ENCODE results near the gene CPSF3.

CPSF3 gene

GRCh38 chr2:9473985-9474360 is 50.5 kb downstream of the CPSF3 start:
- Histone ChIP-seq H3K9ac (ENCODE audit: low read depth, low read length, poor library complexity, severe bottlenecking) (peak overlapping the region; percentile 73), H3F3A (ENCODE audit: low read depth) (no peaks in the 10 kb centered on the region), H3K9me3 (ENCODE audit: insufficient read depth, low read depth, low read length) (no peaks in the 10 kb centered on the region), H3K4me2 (ENCODE audit: low read depth, low read length, poor library complexity, severe bottlenecking) (peak overlapping the region; percentile 65), H3K4me1 (ENCODE audit: insufficient read depth, low read length, poor library complexity, severe bottlenecking) (peaks cover 25% of the 10 kb centered on the region), H2AFZ (ENCODE audit: low read length) (peak overlapping the region; percentile 98), H3K27me3 (ENCODE audit: insufficient read depth, low read length, poor library complexity, severe bottlenecking) (no peaks in the 10 kb centered on the region), H3K4me3 (ENCODE audit: low read length, poor library complexity, severe bottlenecking) (peak overlapping the region; percentile 73), H4K20me1 (ENCODE audit: insufficient read depth, low read length, poor library complexity, severe bottlenecking) (peaks cover 5% of the 10 kb centered on the region), H3K79me2 (ENCODE audit: insufficient read depth, low read length) (peaks cover 18% of the 10 kb centered on the region; the same call in 1 of the 2 replicates), H3K9me2 (replicated peaks; ENCODE audit: low read depth, low read length) (no peaks in the 10 kb centered on the region), H3K36me3 (ENCODE audit: insufficient read depth, low read length) (peaks cover 13% of the 10 kb centered on the region; the same call in 1 of the 2 replicates)
- TF ChIP-seq EZH2phosphoT487 (IDR thresholded peaks at IDR 0.05; ENCODE audit: borderline replicate concordance) (no peak), CTCF (conservative IDR thresholded peaks at IDR 0.05; ENCODE audit: low read length) (no peak)

- H3K4me2 ChIP-seq (ENCODE audit: low read depth, low read length, poor library complexity, severe bottlenecking) = peak within 1 kb of the TSS; percentile 65
- peaks cover 25% of the 10 kb centered on the region for H3K4me1 ChIP-seq (ENCODE audit: insufficient read depth, low read length, poor library complexity, severe bottlenecking)
- H3K9me3 ChIP-seq (ENCODE audit: insufficient read depth, low read depth, low read length) = no peaks in the 10 kb centered on the region
- TF ChIP-seq EZH2phosphoT487 (IDR thresholded peaks at IDR 0.05; ENCODE audit: borderline replicate concordance) = no peak
- TF ChIP-seq CTCF (conservative IDR thresholded peaks at IDR 0.05; ENCODE audit: low read length) = no peak
- H3K36me3 ChIP-seq (ENCODE audit: insufficient read depth, low read length) = peaks cover 8% of the 10 kb centered on the region; the same call in 1 of the 2 replicates
- H3K9me2 ChIP-seq (replicated peaks; ENCODE audit: low read depth, low read length) = no peaks in the 10 kb centered on the region
- peaks cover 5% of the 10 kb centered on the region for H4K20me1 ChIP-seq (ENCODE audit: insufficient read depth, low read length, poor library complexity, severe bottlenecking)
- H3K4me3 ChIP-seq (ENCODE audit: low read length, poor library complexity, severe bottlenecking) = peak within 1 kb of the TSS; percentile 73
- peaks cover 18% of the 10 kb centered on the region; the same call in 1 of the 2 replicates for H3K79me2 ChIP-seq (ENCODE audit: insufficient read depth, low read length)
- no peaks in the 10 kb centered on the region for H3K27me3 ChIP-seq (ENCODE audit: insufficient read depth, low read length, poor library complexity, severe bottlenecking)
- no peaks in the 10 kb centered on the region for H3F3A ChIP-seq (ENCODE audit: low read depth)
- peak within 1 kb of the TSS; percentile 73 for H3K9ac ChIP-seq (ENCODE audit: low read depth, low read length, poor library complexity, severe bottlenecking)
- peak within 1 kb of the TSS; percentile 98 for H2AFZ ChIP-seq (ENCODE audit: low read length)
These were observed 51.1 kb downstream of the CPSF3 start, which contains the start of gene IAH1 for GRCh38 chr2:9474361-9475057. Gene IAH1 (plus strand): TSS chr2:9474551. CDS start chr2:9474567, 16 bp downstream.

- H3K27me3 ChIP-seq (ENCODE audit: insufficient read depth, low read length, poor library complexity, severe bottlenecking) = no peaks in the 10 kb centered on the region
- peaks cover 18% of the 10 kb centered on the region; the same call in 1 of the 2 replicates for H3K79me2 ChIP-seq (ENCODE audit: insufficient read depth, low read length)
- peaks cover 5% of the 10 kb centered on the region for H4K20me1 ChIP-seq (ENCODE audit: insufficient read depth, low read length, poor library complexity, severe bottlenecking)
- no peaks in the 10 kb centered on the region for H3K9me3 ChIP-seq (ENCODE audit: insufficient read depth, low read depth, low read length)
- no peaks in the 10 kb centered on the region for H3F3A ChIP-seq (ENCODE audit: low read depth)
- H3K9ac ChIP-seq (ENCODE audit: low read depth, low read length, poor library complexity, severe bottlenecking) = no peak overlapping the region
- H2AFZ ChIP-seq (ENCODE audit: low read length) = no peak overlapping the region
- peak overlapping the region; percentile 65 for H3K4me2 ChIP-seq (ENCODE audit: low read depth, low read length, poor library complexity, severe bottlenecking)
- no peak overlapping the region for H3K4me3 ChIP-seq (ENCODE audit: low read length, poor library complexity, severe bottlenecking)
- peaks cover 6% of the 10 kb centered on the region; the same call in 1 of the 2 replicates for H3K36me3 ChIP-seq (ENCODE audit: insufficient read depth, low read length)
- TF ChIP-seq EZH2phosphoT487 (IDR thresholded peaks at IDR 0.05; ENCODE audit: borderline replicate concordance) (no peak), CTCF (conservative IDR thresholded peaks at IDR 0.05; ENCODE audit: low read length) (no peak)
- no peaks in the 10 kb centered on the region for H3K9me2 ChIP-seq (replicated peaks; ENCODE audit: low read depth, low read length)
- peaks cover 25% of the 10 kb centered on the region for H3K4me1 ChIP-seq (ENCODE audit: insufficient read depth, low read length, poor library complexity, severe bottlenecking)
These were observed 54.5 kb downstream of the CPSF3 start for GRCh38 chr2:9477914-9478313.
